T1000 (cell line): ENCODE data around the gene RAD18.

Experiments used
- DNase-seq: peaks from one replicate; lab custom pipeline; 2025; ENCODE audit warnings: mixed read lengths; lab: John Stamatoyannopoulos, UW

Gene RAD18

GRCh38 chr3:8835385-8835784 lies 127.9 kb downstream of the RAD18 start:
- DNase-seq = no peak

- no peak for DNase-seq
These were observed 128.3 kb downstream of the RAD18 start for GRCh38 chr3:8834974-8835373.

GRCh38 chr3:8827641-8828040 lies 135.6 kb downstream of the RAD18 start:
- no peak for DNase-seq
